ENCODE results near the gene DUSP14. TPM values are rescaled to one million over a fixed set of nuclear protein-coding genes. Genes with fewer than 3 reads are reported as not detected.

The DUSP14 gene
- total and polyA plus RNA-seq, 2 of the 8 experiments (the other 6 are each of a cell fraction or from before 2014, with no cell fraction given): 22.1 to 37.9 TPM

DNA sequence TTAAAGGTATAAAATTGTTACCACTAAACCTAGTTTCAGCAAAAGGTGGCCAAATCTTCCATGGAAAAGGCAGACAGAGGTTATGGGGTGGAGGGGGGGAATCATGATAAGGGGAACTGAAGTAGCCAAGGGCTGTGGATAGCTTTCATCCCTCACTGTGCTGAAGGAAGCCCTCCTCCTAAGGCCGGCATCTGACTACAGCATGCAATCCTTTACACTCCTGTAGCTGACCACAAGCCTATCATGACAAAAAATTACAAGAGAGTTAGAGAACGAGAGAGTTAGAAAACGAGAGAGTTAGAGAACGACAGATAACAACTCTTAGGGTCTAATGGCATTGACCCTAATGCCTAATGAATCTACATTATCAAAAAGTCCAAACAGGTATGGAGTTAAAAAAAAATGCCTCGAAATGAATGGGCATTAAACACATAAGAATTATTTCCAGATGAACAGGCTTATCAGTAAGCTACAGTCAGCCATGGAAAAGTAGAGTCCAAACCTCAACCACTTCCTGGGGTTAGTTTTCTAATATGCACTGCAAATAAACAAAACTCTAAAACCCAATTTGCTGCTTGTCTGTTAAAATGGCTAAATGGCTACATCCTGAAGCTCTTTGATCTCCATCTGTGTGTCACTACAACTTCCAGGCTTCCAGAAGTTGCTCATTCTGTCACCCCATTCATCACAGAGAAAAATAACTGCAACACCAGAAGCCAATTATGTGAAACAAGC, 29.7 kb downstream of the DUSP14 start:
- Histone ChIP-seq H3K56ac (replicated peaks; ENCODE audit: insufficient read length, low read depth, low read length) (no peak overlapping the region), H2BK12ac (ENCODE audit: low read depth, low read length) (no peak overlapping the region), H3K36me3 (ENCODE audit: control insufficient read depth in 2 of 4, insufficient read depth in 4 of 4, low read length in 3 of 4) (peaks cover 0 to 27% (median 6%) of the 10 kb centered on the region in 4 experiments; a peak in 5 of 8 replicates), H3K27ac (ENCODE audit: low read depth, low read length) (no peak overlapping the region), H4K20me1 (replicated peaks in 1 of 2; ENCODE audit: control insufficient read depth in 1 of 2, insufficient read depth in 2 of 2, low read length in 2 of 2) (no peaks in the 10 kb centered on the region), H3K23me2 (ENCODE audit: low read depth, low read length) (no peaks in the 10 kb centered on the region; the same call in 1 of the 2 replicates), H3K18ac (ENCODE audit: extremely low read depth, low read length) (no peak overlapping the region), H4K5ac (ENCODE audit: insufficient read length, low read depth, low read length) (no peak overlapping the region), H2BK20ac (ENCODE audit: low read length) (no peak overlapping the region), H3K4me3 (ENCODE audit: extremely low read depth in 1 of 4, insufficient read depth in 2 of 4, low read depth in 3 of 4, low read length in 4 of 4) (no peak overlapping the region), H3K79me1 (ENCODE audit: low read depth, low read length) (no peaks in the 10 kb centered on the region; the same call in 1 of the 2 replicates), H3K23ac (ENCODE audit: insufficient read length) (no peak overlapping the region), H2BK5ac (ENCODE audit: low read depth, low read length) (no peak overlapping the region), H2AK5ac (ENCODE audit: low read depth, low read length) (no peak overlapping the region), H3K14ac (ENCODE audit: insufficient read length) (no peak overlapping the region), H3K4me1 (replicated peaks in 1 of 4; ENCODE audit: control insufficient read depth in 3 of 4, insufficient read depth in 4 of 4, low read length in 3 of 4) (no peaks in the 10 kb centered on the region), H2BK120ac (replicated peaks; ENCODE audit: low read depth, low read length) (no peak overlapping the region), H4K8ac (ENCODE audit: extremely low read depth, insufficient read depth, low read length) (no peak overlapping the region), H3K4ac (replicated peaks; ENCODE audit: insufficient read length, low read depth, low read length) (no peak overlapping the region), H4K91ac (replicated peaks; ENCODE audit: insufficient read length, low read length) (no peak overlapping the region), H3K4me2 (ENCODE audit: insufficient read depth in 1 of 2, low read depth in 2 of 2, low read length in 2 of 2) (no peak overlapping the region), H3K9ac (replicated peaks in 1 of 4; ENCODE audit: extremely low read depth in 1 of 4, low read depth in 3 of 4, low read length in 3 of 4) (no peak overlapping the region), H2BK15ac (ENCODE audit: low read length) (no peak overlapping the region), H3K9me3 (ENCODE audit: insufficient read depth in 2 of 2, low read depth in 1 of 2, low read length in 1 of 2) (no peaks in the 10 kb centered on the region), H3K27me3 (replicated peaks in 1 of 4; ENCODE audit: control insufficient read depth in 3 of 4, extremely low read depth in 1 of 4, insufficient read depth in 3 of 4, low read length in 3 of 4) (no peaks in the 10 kb centered on the region), H3K79me2 (ENCODE audit: control insufficient read depth in 1 of 2, insufficient read depth in 2 of 2, low read length in 2 of 2) (no peaks in the 10 kb centered on the region), H2AFZ (ENCODE audit: low read length) (no peak overlapping the region)
- no peak for DNase-seq (ENCODE audit: low read depth in 1 of 2, low spot score in 2 of 2)
- CTCF ChIA-PET (ENCODE audit: partially characterized antibody): interaction anchor here (1.0 to 4.8 kb wide), 9 partner anchors 9 to 324 kb away, joined by 3 to 29 read pairs (median 5); no protein-coding TSS in a partner anchor
- POLR2A ChIA-PET (ENCODE audit: partially characterized antibody): no interaction called here
- WGBS, 2 experiments (ENCODE audit: extremely low coverage in 1 of 2, insufficient coverage in 1 of 2, insufficient read length in 1 of 2, insufficient replicate concordance in 2 of 2, low coverage in 1 of 2, low lambda C conversion rate in 2 of 2, missing lambda C conversion rate in 1 of 2): 89% methylated on average over 5 of the region's 5 CpGs; no CpG with 5 or more reads in 1 of the 2 experiments
- FAIRE-seq: no peak
- TF ChIP-seq SP1 (IDR thresholded peaks at IDR 0.05; ENCODE audit: low read depth, low read length): no peak
- TF ChIP-seq HDAC2 (IDR thresholded peaks at IDR 0.05; ENCODE audit: borderline replicate concordance in 1 of 2, low read depth in 2 of 2, low read length in 2 of 2): no peak
- TF ChIP-seq EP300 (IDR thresholded peaks at IDR 0.05; ENCODE audit: borderline replicate concordance in 1 of 2, low read depth in 2 of 2, low read length in 2 of 2): no peak
- no peak for TF ChIP-seq EGR1 (IDR thresholded peaks at IDR 0.05; ENCODE audit: borderline replicate concordance, low read depth, low read length)
- no peak for TF ChIP-seq ASH2L (IDR thresholded peaks at IDR 0.05; ENCODE audit: low read length)
- TF ChIP-seq TAF1 (IDR thresholded peaks at IDR 0.05; ENCODE audit: low read depth, low read length): no peak
- no peak for TF ChIP-seq CREB1 (IDR thresholded peaks at IDR 0.05)
- no peak for TF ChIP-seq ZNF274 (IDR thresholded peaks at IDR 0.05; ENCODE audit: borderline replicate concordance, extremely low read depth, low read length)
- TF ChIP-seq, protein P1, sequence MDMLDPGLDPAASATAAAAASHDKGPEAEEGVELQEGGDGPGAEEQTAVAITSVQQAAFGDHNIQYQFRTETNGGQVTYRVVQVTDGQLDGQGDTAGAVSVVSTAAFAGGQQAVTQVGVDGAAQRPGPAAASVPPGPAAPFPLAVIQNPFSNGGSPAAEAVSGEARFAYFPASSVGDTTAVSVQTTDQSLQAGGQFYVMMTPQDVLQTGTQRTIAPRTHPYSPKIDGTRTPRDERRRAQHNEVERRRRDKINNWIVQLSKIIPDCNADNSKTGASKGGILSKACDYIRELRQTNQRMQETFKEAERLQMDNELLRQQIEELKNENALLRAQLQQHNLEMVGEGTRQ (IDR thresholded peaks at IDR 0.05; ENCODE audit: low read length): no peak
